SK-N-SH (cell line): ENCODE data around the gene SLC17A4. TPM values are rescaled to one million over a fixed set of nuclear protein-coding genes. Genes with fewer than 3 reads are reported as not detected.

Source experiments
- CTCF ChIA-PET: fragments of 300-600, 350-600 bp; formaldehyde crosslinking; extraction: SDS; loops from one replicate; lab custom pipeline; 2021; lab: Yijun Ruan, JAX
- POLR2A ChIA-PET: fragments of 350-600 bp; sonication (Branson Sonifier 250); formaldehyde crosslinking; extraction: SDS; loops from one replicate; lab custom pipeline; 2020; ENCODE audit warnings: antibody characterized with exemption, inconsistent platforms; lab: Yijun Ruan, JAX
- DNase-seq: peaks from one replicate; pipeline ENCODE4 v3.0.0; 2012
- H2AFZ ChIP-seq: fragments of 200-600 bp; sonication (generic); 2 replicates; pipeline ENCODE4 v1.8.1; 2016; ENCODE audit warnings: antibody characterized with exemption, mild to moderate bottlenecking, low read depth
- H3F3A ChIP-seq: fragments of 200-600 bp; sonication (generic); replicated peaks from 2 replicates; pipeline ENCODE3; 2016; ENCODE audit warnings: antibody characterized with exemption, mild to moderate bottlenecking; ENCODE audit not compliant: insufficient read depth
- H3K27ac ChIP-seq, 2 experiments: fragments of 200-500 bp in 1 of 2; fragments of 200-600 bp in 1 of 2; sonication (Bioruptor generic) in 1 of 2; sonication (generic), shearing (Covaris generic) in 1 of 2; 2 replicates each; pipeline versions ENCODE4 v1.5.1 to v1.6.1; 2014 to 2016; ENCODE audit warnings: low read depth in 2 of 2, inconsistent platforms in 1 of 2, low read length in 1 of 2, mild to moderate bottlenecking in 1 of 2, mixed read lengths in 1 of 2
- H3K27me3 ChIP-seq: fragments of 200-600 bp; sonication (generic), shearing (Covaris generic); 2 replicates; pipeline ENCODE4 v1.6.1; 2016; ENCODE audit warnings: mixed run types; ENCODE audit not compliant: insufficient read depth
- H3K36me3 ChIP-seq, 2 experiments: fragments of 200-500 bp in 1 of 2; fragments of 200-600 bp in 1 of 2; sonication (Bioruptor generic) in 1 of 2; sonication (generic) in 1 of 2; replicated peaks in 1 of 2; 2 replicates each; pipeline versions ENCODE3 to v1.5.1; 2014 to 2016; ENCODE audit warnings: low read length in 1 of 2, mild to moderate bottlenecking in 1 of 2; ENCODE audit not compliant: insufficient read depth in 2 of 2, control insufficient read depth in 1 of 2
- H3K4me1 ChIP-seq, 2 experiments: fragments of 200-500 bp in 1 of 2; fragments of 200-600 bp in 1 of 2; sonication (Bioruptor generic) in 1 of 2; sonication (generic), shearing (Covaris generic) in 1 of 2; 2 replicates each; pipeline versions ENCODE4 v1.5.1 to v1.6.1; 2014 to 2016; ENCODE audit warnings: low read depth in 1 of 2, low read length in 1 of 2, mixed run types in 1 of 2; ENCODE audit not compliant: insufficient read depth in 2 of 2, control insufficient read depth in 1 of 2
- H3K4me2 ChIP-seq: fragments of 200-600 bp; sonication (generic), shearing (Covaris generic); 2 replicates; pipeline ENCODE4 v1.6.1; 2017; ENCODE audit warnings: mixed run types
- H3K4me3 ChIP-seq, 2 experiments: fragments of 200-500 bp in 1 of 2; fragments of 200-600 bp in 1 of 2; sonication (Bioruptor generic) in 1 of 2; sonication (generic), shearing (Covaris generic) in 1 of 2; 2 replicates each; pipeline versions ENCODE4 v1.5.1 to v1.8.1; 2014 to 2016; ENCODE audit warnings: low read depth in 2 of 2, inconsistent platforms in 1 of 2, low read length in 1 of 2, mild to moderate bottlenecking in 1 of 2, mixed read lengths in 1 of 2, moderate library complexity in 1 of 2
- H3K79me2 ChIP-seq: fragments of 200-600 bp; sonication (generic); 2 replicates; pipeline ENCODE4 v1.8.1; 2017; ENCODE audit warnings: mild to moderate bottlenecking; ENCODE audit not compliant: insufficient read depth
- H3K9ac ChIP-seq: fragments of 200-600 bp; sonication (generic); 2 replicates; pipeline ENCODE4 v1.6.1; 2017; ENCODE audit warnings: mixed run types
- H3K9me2 ChIP-seq: fragments of 200-600 bp; sonication (generic); 2 replicates; pipeline ENCODE4 v1.6.1; 2017; ENCODE audit warnings: mixed run types
- H3K9me3 ChIP-seq: fragments of 200-600 bp; sonication (generic); 2 replicates; pipeline ENCODE4 v1.6.1; 2017; ENCODE audit warnings: mixed run types, mild to moderate bottlenecking, moderate library complexity
- H4K20me1 ChIP-seq: fragments of 200-600 bp; sonication (generic); 2 replicates; pipeline ENCODE4 v1.6.1; 2017; ENCODE audit warnings: mild to moderate bottlenecking, mixed run types; ENCODE audit not compliant: insufficient read depth
- EZH2phosphoT487 ChIP-seq: fragments of 200-600 bp; sonication (generic); IDR thresholded peaks from 2 replicates; pipeline ENCODE4 v1.6.1; 2017; ENCODE audit warnings: low read depth, mixed run types, mild to moderate bottlenecking, antibody characterized with exemption, moderate library complexity, borderline replicate concordance
- FOXJ3 ChIP-seq: sonication (generic); formaldehyde crosslinking; IDR thresholded peaks from 2 replicates; pipeline ENCODE4 v1.5.1; 2020; ENCODE audit warnings: mild to moderate bottlenecking, missing genetic modification reagents
- FOXM1 ChIP-seq: IDR thresholded peaks from 2 replicates; pipeline ENCODE4 v1.4.0; 2012; ENCODE audit warnings: low read depth, mild to moderate bottlenecking
- GABPA ChIP-seq: IDR thresholded peaks from 2 replicates; pipeline ENCODE4 v1.4.0; 2012; ENCODE audit warnings: low read depth, mild to moderate bottlenecking
- GATA2 ChIP-seq: sonication (generic); formaldehyde crosslinking; IDR thresholded peaks from 2 replicates; pipeline ENCODE4 v1.5.0; 2020; ENCODE audit warnings: mild to moderate bottlenecking, missing genetic modification reagents
- JUND ChIP-seq: IDR thresholded peaks from 2 replicates; pipeline ENCODE4 v1.4.0; 2012
- MAX ChIP-seq: IDR thresholded peaks from 2 replicates; pipeline ENCODE4 v1.4.0; 2012; ENCODE audit warnings: low read depth
- MEF2A ChIP-seq: IDR thresholded peaks from 2 replicates; pipeline ENCODE4 v1.4.0; 2012; ENCODE audit warnings: low read depth, borderline replicate concordance
- NFIC ChIP-seq: IDR thresholded peaks from 2 replicates; pipeline ENCODE4 v1.4.0; 2012; ENCODE audit warnings: borderline replicate concordance
- NRF1 ChIP-seq: IDR thresholded peaks from 2 replicates; pipeline ENCODE4 v1.6.1; 2012; ENCODE audit warnings: low read depth, mild to moderate bottlenecking, low read length
- POLR2AphosphoS5 ChIP-seq: IDR thresholded peaks from 2 replicates; pipeline ENCODE4 v1.6.1; 2012; ENCODE audit warnings: low read depth, low read length
- REST ChIP-seq: IDR thresholded peaks from 2 replicates; pipeline ENCODE4 v1.6.1; 2012; ENCODE audit warnings: mild to moderate bottlenecking, low read depth, low read length, moderate library complexity
- TCF12 ChIP-seq: IDR thresholded peaks from 2 replicates; pipeline ENCODE4 v1.4.0; 2012
- USF2 ChIP-seq: fragments of 150-350 bp; IDR thresholded peaks from 2 replicates; pipeline ENCODE4 v1.6.1; 2017; ENCODE audit warnings: antibody characterized with exemption, low read length, low read depth, borderline replicate concordance
- YY1 ChIP-seq: IDR thresholded peaks from 2 replicates; pipeline ENCODE4 v1.4.0; 2012; ENCODE audit warnings: low read depth, mild to moderate bottlenecking
- WGBS: methylation state at CpG from one replicate; pipeline ENCODE4 v1.1.6; 2017; ENCODE audit warnings: low lambda C conversion rate; 5-methylcytosine and 5-hydroxymethylcytosine counted together
- polyA plus RNA-seq, 3 experiments: library from polyadenylated mRNA; depleted of rRNA; stranded (reverse); fragments of >200 nt; gene quantifications; 2 replicates each; pipeline ENCODE4 v1.2.3, GENCODE V29; 2012

The SLC17A4 gene
- polyA plus RNA-seq, 1 of the 3 experiments (the other 2 are of a cell fraction), result not detected

- TF ChIP-seq NFIC, result no peak
- TF ChIP-seq TCF12, result no peak
- no peak for TF ChIP-seq FOXM1
- TF ChIP-seq REST, result no peak
- no peak for TF ChIP-seq USF2
- TF ChIP-seq, all 33 proteins: peak for 0
These were observed 23.5 kb downstream of the SLC17A4 start (continued) for GRCh38 chr6:25777856-25778649.

DNA sequence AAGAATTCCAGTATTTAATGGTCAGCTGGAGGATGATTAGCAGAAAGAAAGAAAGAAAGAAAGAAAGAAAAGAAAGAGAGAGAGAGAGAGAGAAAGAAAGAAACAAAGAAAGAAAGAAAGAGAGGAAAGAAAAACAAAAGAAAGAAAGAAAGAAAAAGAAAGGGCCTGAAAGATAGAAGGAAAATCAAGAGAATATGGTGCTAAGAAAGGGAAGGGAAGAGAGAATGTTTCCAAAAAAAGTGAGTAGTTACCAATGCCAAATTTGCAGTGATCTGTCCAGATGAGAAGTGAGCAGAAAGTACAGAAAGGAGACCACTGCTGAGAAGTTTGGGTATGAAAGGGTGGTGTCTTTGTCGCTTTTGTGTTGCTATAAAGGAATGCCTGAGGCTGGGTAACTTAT lies 26.6 kb downstream of the SLC17A4 start:
- H3K27ac ChIP-seq, result no peak overlapping the region
- 52% methylated on average over 1 of the region's 1 CpG for WGBS

More for the DNA sequence above, 26.6 kb downstream of the SLC17A4 start:
- no peak overlapping the region for H3K4me3 ChIP-seq
- H3K9ac ChIP-seq, result no peak overlapping the region
- no peaks in the 10 kb centered on the region for H3K79me2 ChIP-seq
- TF ChIP-seq YY1, result no peak
- no peak for TF ChIP-seq GATA2 (CRISPR knock-in tag)
- no peak for TF ChIP-seq NRF1
- TF ChIP-seq GABPA, result no peak
- TF ChIP-seq JUND, result no peak
- TF ChIP-seq MAX, result no peak
- TF ChIP-seq FOXM1, result no peak
- TF ChIP-seq MEF2A, result no peak
- TF ChIP-seq FOXJ3 (CRISPR knock-in tag), result no peak
- no peak for TF ChIP-seq EZH2phosphoT487
- TF ChIP-seq POLR2AphosphoS5, result no peak
- H3K27me3 ChIP-seq, result no peaks in the 10 kb centered on the region
- no peaks in the 10 kb centered on the region for H3K36me3 ChIP-seq
- no peak overlapping the region for H2AFZ ChIP-seq
- no peaks in the 10 kb centered on the region for H3K4me1 ChIP-seq
- POLR2A ChIA-PET, result no interaction called here
- CTCF ChIA-PET, result no interaction called here
- no peak for DNase-seq
- H4K20me1 ChIP-seq, result no peaks in the 10 kb centered on the region
- H3K4me2 ChIP-seq, result no peak overlapping the region
- H3K9me2 ChIP-seq, result no peaks in the 10 kb centered on the region
- H3F3A ChIP-seq, result no peaks in the 10 kb centered on the region
- no peaks in the 10 kb centered on the region for H3K9me3 ChIP-seq
